GM12892 (cell line): ENCODE measurements around the gene RBM18.

Experiments
- POLR2A ChIP-seq: IDR thresholded peaks from 2 replicates; pipeline ENCODE4 v1.6.1; 2011; ENCODE audit warnings: low read depth, low read length, control low read depth
- POLR2AphosphoS5 ChIP-seq: IDR thresholded peaks from 2 replicates; pipeline ENCODE4 v1.6.1; 2011; ENCODE audit warnings: low read depth, low read length, control low read depth

- TF ChIP-seq POLR2AphosphoS5 = no peak
- no peak for TF ChIP-seq POLR2A
Measured at GRCh38 chr9:122261469-122261881, 3.2 kb downstream of the RBM18 start.
